Heart left ventricle (tissue), 16 donors: ENCODE results near the gene DDX42. TPM values are rescaled to one million over a fixed set of nuclear protein-coding genes. Genes with fewer than 3 reads are reported as not detected.
A peak's percentile ranks its signal among the peaks of the same experiment; 100 is the strongest.

ENCODE experiments used
- ATAC-seq, 4 donors: fragments of 200-7000 bp; cut with Tn5 transposase; one replicate each; pipeline ENCODE4 v1.9.1; 2020 to 2022; ENCODE audit warnings: moderate library complexity in 4 of 4, mild to moderate bottlenecking in 3 of 4, moderate number of reproducible peaks in 1 of 4
- DNase-seq, 5 donors: peaks; one replicate each; pipeline ENCODE4 v3.0.0-alpha.2; 2020
- H3K27ac ChIP-seq, 12 donors: fragments of 200-600 bp; sonication (generic) in 4 of 12; one replicate each; pipeline versions ENCODE4 v1.5.0 to v1.8.0; 2016 to 2022; ENCODE audit warnings: mild to moderate bottlenecking in 2 of 12
- H3K27me3 ChIP-seq, 9 donors: fragments of 200-600 bp; sonication (generic) in 2 of 9; one replicate each; pipeline versions ENCODE4 v1.5.1 to v1.8.0; 2016 to 2022; ENCODE audit warnings: mild to moderate bottlenecking in 3 of 9
- H3K36me3 ChIP-seq, 9 donors: fragments of 200-600 bp; sonication (generic) in 2 of 9; one replicate each; pipeline versions ENCODE4 v1.5.0 to v1.8.0; 2018 to 2022; ENCODE audit warnings: mild to moderate bottlenecking in 2 of 9
- H3K4me1 ChIP-seq, 12 donors: fragments of 200-600 bp; sonication (generic) in 4 of 12; one replicate each; pipeline versions ENCODE4 v1.5.0 to v1.8.0; 2016 to 2022; ENCODE audit warnings: mild to moderate bottlenecking in 3 of 12
- H3K4me3 ChIP-seq, 12 donors: fragments of 200-600 bp; sonication (generic) in 4 of 12; one replicate each; pipeline versions ENCODE4 v1.5.0 to v1.8.0; 2017 to 2022; ENCODE audit warnings: mild to moderate bottlenecking in 9 of 12, moderate library complexity in 4 of 12
- H3K9me3 ChIP-seq, 12 donors: fragments of 200-600 bp; sonication (generic) in 4 of 12; one replicate each; pipeline versions ENCODE4 v1.5.0 to v1.8.0; 2016 to 2022; ENCODE audit warnings: mild to moderate bottlenecking in 1 of 12
- CTCF ChIP-seq, 12 donors: fragments of 200-600 bp; sonication (generic) in 4 of 12; IDR thresholded peaks; one replicate each; pipeline versions ENCODE4 v1.5.0 to v1.8.0; 2018 to 2022; ENCODE audit warnings: antibody characterized with exemption in 12 of 12, mild to moderate bottlenecking in 5 of 12
- POLR2A ChIP-seq, 2 donors: fragments of 450-650 bp; IDR thresholded peaks; one replicate each; pipeline ENCODE4 v1.6.1; 2017; ENCODE audit warnings: antibody characterized with exemption in 2 of 2, mild to moderate bottlenecking in 2 of 2, moderate library complexity in 2 of 2
- WGBS, 4 donors: extraction: QIAGEN DNeasy Blood & Tissue Kit in 2 of 4; methylation state at CpG; one replicate each; pipeline versions ENCODE4 v1.1.5 to v1.1.7; 2013 to 2018; 5-methylcytosine and 5-hydroxymethylcytosine counted together
- intact Hi-C, 10 donors: fragments of 100-400 bp; cut with DNase I; formaldehyde crosslinking; loops; one replicate each; pipeline versions ENCODE4 v1.11.1 to v1.14.2; 2022
- polyA plus RNA-seq, 2 donors: library from polyadenylated mRNA; stranded (reverse); fragments of 200-250 nt; gene quantifications; one replicate each; pipeline ENCODE4 v1.2.3, GENCODE V29; 2013
- total RNA-seq, 9 donors: library from RNA; depleted of rRNA in 2 of 9; stranded (reverse); fragments of >200 nt in 2 of 9; fragmentation: NEBNext Ultra II Directional in 3 of 9; extraction: Animal tissue kit (Norgen Biotek cat#: 25700) in 3 of 9; gene quantifications; one replicate each; pipeline versions ENCODE4 v1.1.0 to v1.2.4, GENCODE V29; 2016 to 2023
- donor health status: ischemic (EF 13 %, LVEDD 7.1; RV severe dilation, severe dysfunction).
- donor health status: healthy with polysubstance abuse.
- donor health status: DM: no; HTN: yes; CAD: no.
- donor health status: DM: no; HTN: no; CAD: no.
- donor health status: ischemic (EF 25% LVEDD 6.9; RV normal size, moderate dysfunction).
- donor health status: ischemic (EF 25% LVEDD 5.7; RV mildly dilated, moderate dysfunction).
- donor health status: healthy.
- donor health status: DM: yes; HTN: yes; CAD: no.
- donor health status: ischemic (EF 35%, LVEDD 5.7; RV mildly dilated, moderate dysfunction).
- donor health status: nonischemic (EF 11% LVEDD 7.7; RV severe dilation, severe dysfunction).
- donor health status: DM: yes; HTN: yes; CAD: no.
- donor health status: PGD.
- donor health status: ischemic (EF 29% LVEDD 5.4; RV normal size, mild dysfunction).
- donor health status: nonischemic (EF 23%, LVEDD 6.1; RV moderate dilation, normal function).

DDX42 gene
- total and polyA plus RNA-seq, 11 donors = 30.1 to 75.0 (median 56.8) TPM

- DNase-seq = peak in 1 of 5 donors; percentile 80
- peak in 2 of 4 donors; percentile 1 to 53 for ATAC-seq
- TF ChIP-seq POLR2A (IDR thresholded peaks at IDR 0.05) (no peak), CTCF (IDR thresholded peaks at IDR 0.05) (no peak)
- intact Hi-C loops = loop anchor here in 2 of 10 donors (2.0 to 5.0 kb wide), 2 partner anchors 39 to 40 kb away; partner anchors contain the start of gene LIMD2 (in 2 of the 2)
- 0 to 1% (median 1%) methylated on average over 14 of the region's 14 CpGs for WGBS, 4 donors
- Histone ChIP-seq H3K36me3 (peaks cover 0 to 19% (median 16%) of the 10 kb centered on the region in 9 donors), H3K4me3 (peak overlapping the region; percentile 61 to 95 (median 78)), H3K4me1 (peaks cover 0 to 22% (median 12%) of the 10 kb centered on the region in 12 donors), H3K27ac (peak overlapping the region; percentile 56 to 96 (median 90)), H3K27me3 (no peaks in the 10 kb centered on the region), H3K9me3 (no peaks in the 10 kb centered on the region)
Observed at GRCh38 chr17:63741143-63741407, 32.9 kb upstream of the DDX42 start.

GRCh38 chr17:63741408-63742173, 32.4 kb upstream of the DDX42 start, which contains the start of gene STRADA:
TSS of gene STRADA (minus strand) at chr17:63741799. CDS start at chr17:63728369, 13,430 bp downstream.
- H3K4me1 ChIP-seq = peaks cover 0 to 22% (median 12%) of the 10 kb centered on the region in 12 donors
- intact Hi-C loops = loop anchor here in 3 of 10 donors (2.0 to 5.0 kb wide), 3 partner anchors 31 to 41 kb away; partner anchors contain the start of genes LIMD2 (in 2 of the 3) and CCDC47 (in 1 of the 3)
- ATAC-seq = peak; percentile 99 to 100 (median 100)
- H3K36me3 ChIP-seq = peaks cover 0 to 25% (median 21%) of the 10 kb centered on the region in 9 donors
- DNase-seq = peak; percentile 98 to 99 (median 99)
- peak within 1 kb of the TSS; percentile 61 to 95 (median 78) for H3K4me3 ChIP-seq
- no peaks in the 10 kb centered on the region for H3K9me3 ChIP-seq
- no peaks in the 10 kb centered on the region for H3K27me3 ChIP-seq
- TF ChIP-seq POLR2A (IDR thresholded peaks at IDR 0.05) (peak; percentile 9 to 86), CTCF (IDR thresholded peaks at IDR 0.05) (peak in 1 of 12 donors; percentile 6)
- H3K27ac ChIP-seq = peak within 1 kb of the TSS; percentile 56 to 96 (median 90)
- 0% methylated on average over 27 to 61 of the region's 61 CpGs for WGBS, 4 donors

- ATAC-seq (peak in 1 of 4 donors; percentile 34), DNase-seq (peak in 1 of 5 donors; percentile 32)
- WGBS, 4 donors = 59 to 76% (median 72%) methylated on average over 8 of the region's 8 CpGs
- H3K27ac ChIP-seq = peak overlapping the region in 1 of 12 donors; percentile 75
- intact Hi-C loops = loop anchor here in 2 of 10 donors (5.0 to 10.0 kb wide), 2 partner anchors 63 to 65 kb away; no protein-coding TSS in a partner anchor
- H3K9me3 ChIP-seq = no peaks in the 10 kb centered on the region
- no peak for TF ChIP-seq POLR2A (IDR thresholded peaks at IDR 0.05)
- peaks cover 0 to 100% (median 94%) of the 10 kb centered on the region in 9 donors for H3K36me3 ChIP-seq
- peaks cover 0 to 12% (median 0%) of the 10 kb centered on the region in 12 donors for H3K4me1 ChIP-seq
- no peaks in the 10 kb centered on the region for H3K27me3 ChIP-seq
- H3K4me3 ChIP-seq = no peak overlapping the region
Observed at GRCh38 chr17:63751806-63752205, 22.2 kb upstream of the DDX42 start.

DNA sequence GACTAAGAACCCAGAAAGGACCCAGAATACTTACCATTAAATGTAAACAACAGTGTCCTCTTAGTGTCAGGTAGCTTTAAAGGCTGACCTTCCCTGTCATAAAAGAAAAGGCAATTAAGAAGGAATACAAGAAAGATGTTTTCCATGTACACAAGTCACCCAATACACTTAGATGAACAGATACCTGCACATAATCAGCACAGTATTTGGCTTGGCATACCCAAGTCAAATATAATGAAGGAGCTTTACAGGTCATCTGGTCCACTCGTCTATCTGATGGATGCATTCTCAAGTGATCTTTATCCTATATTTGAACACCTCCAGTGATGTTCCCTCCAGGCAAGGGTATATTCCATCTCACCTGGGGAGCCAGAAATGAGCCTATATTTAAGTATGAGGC, 21.3 kb upstream of the DDX42 start:
- Histone ChIP-seq H3K9me3 (no peaks in the 10 kb centered on the region), H3K4me1 (peaks cover 0 to 17% (median 0%) of the 10 kb centered on the region in 12 donors), H3K27me3 (no peaks in the 10 kb centered on the region), H3K36me3 (peaks cover 0 to 100% (median 97%) of the 10 kb centered on the region in 9 donors), H3K4me3 (no peak overlapping the region), H3K27ac (peak overlapping the region in 1 of 12 donors; percentile 75)
- 75 to 94% (median 85%) methylated on average over 1 of the region's 1 CpG for WGBS, 4 donors
- intact Hi-C loops = loop anchor here in 2 of 10 donors (5.0 to 10.0 kb wide), 2 partner anchors 62 to 65 kb away; no protein-coding TSS in a partner anchor
- ATAC-seq (no peak), DNase-seq (no peak)
- TF ChIP-seq POLR2A (IDR thresholded peaks at IDR 0.05) = no peak
- TF ChIP-seq CTCF (IDR thresholded peaks at IDR 0.05) = no peak
